Measurements from ENCODE around the gene EIF3K.
"Not testable (repeated sequence)": the region's sequence is repeated elsewhere in the genome, so short reads cannot be mapped to it uniquely, and the experiment has no call there.

EIF3K gene, protein sequence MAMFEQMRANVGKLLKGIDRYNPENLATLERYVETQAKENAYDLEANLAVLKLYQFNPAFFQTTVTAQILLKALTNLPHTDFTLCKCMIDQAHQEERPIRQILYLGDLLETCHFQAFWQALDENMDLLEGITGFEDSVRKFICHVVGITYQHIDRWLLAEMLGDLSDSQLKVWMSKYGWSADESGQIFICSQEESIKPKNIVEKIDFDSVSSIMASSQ

DNA sequence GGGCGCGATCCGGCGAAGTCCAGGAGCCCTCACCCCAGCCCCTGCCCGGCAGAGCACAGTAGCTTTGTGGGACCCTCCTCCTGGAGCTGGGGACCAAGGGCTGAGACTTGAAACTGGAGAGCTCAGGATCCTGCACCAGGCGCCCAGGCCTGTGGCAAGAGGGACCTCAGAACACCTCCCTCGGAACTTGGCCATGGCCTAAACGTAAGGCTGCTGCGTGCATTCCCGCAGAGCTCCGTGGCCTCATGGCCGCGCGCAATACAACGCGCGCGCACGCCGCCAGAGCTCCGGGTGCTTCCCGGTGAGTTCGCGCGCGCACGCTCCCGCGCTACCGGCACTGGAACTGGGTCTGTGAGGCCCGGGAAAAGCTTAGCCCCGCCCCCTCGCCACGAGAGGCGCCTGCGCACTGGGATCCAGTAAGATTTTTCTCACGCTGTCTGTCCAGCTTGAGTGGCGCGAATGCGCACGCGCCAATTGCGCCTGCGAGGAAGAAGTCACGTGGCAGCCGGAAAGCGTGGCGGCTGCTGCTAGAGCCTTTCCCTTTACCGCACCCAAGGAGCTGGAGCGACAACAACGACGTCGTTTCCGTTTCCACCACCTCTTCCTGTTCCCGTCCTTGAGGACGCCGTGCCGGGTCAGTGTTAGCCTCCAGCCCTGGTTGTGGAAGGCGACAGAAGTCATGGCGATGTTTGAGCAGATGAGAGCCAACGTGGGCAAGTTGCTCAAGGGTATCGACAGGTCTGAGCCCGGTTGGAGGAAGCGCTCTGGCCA, at the start of gene EIF3K:
Gene EIF3K (plus strand): TSS at position 599 of the 771 bp plus-strand sequence. CDS start 81 bp downstream, at position 680.
- DNase-seq, result peak; percentile 97

DNA sequence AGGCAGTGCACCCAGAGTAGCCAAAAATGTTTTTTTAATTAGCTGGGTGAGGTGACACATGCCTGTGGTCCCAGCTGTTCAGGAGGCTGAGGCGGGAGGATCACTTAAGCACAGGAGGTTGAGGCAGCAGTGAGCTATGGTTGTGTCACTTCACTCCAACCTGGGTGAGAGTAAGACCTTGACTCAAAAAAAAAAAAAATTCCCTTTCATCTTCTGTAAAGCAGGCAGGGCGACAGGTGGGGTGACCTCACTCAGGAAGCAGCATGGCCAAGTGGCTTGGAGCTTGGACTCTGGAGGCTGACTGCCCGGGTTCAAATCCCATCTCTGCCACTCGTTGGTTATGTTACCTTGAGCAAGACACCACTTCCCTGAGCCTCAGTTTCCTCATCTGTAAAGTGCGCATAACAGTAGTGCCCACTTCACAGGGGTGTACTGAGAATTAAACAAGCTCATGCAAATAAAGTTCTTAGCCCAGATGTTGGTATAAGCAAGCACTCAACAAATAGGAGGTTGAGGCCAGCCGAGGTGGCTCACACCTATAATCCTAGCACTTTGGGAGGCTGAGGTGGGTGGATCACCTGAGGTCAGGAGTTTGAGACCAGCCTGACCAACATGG, 49.5 kb upstream of the EIF3K start:
- no peak for DNase-seq

- DNase-seq, result no peak
Measured at GRCh38 chr19:38571682-38572081, 47.3 kb upstream of the EIF3K start.

DNA sequence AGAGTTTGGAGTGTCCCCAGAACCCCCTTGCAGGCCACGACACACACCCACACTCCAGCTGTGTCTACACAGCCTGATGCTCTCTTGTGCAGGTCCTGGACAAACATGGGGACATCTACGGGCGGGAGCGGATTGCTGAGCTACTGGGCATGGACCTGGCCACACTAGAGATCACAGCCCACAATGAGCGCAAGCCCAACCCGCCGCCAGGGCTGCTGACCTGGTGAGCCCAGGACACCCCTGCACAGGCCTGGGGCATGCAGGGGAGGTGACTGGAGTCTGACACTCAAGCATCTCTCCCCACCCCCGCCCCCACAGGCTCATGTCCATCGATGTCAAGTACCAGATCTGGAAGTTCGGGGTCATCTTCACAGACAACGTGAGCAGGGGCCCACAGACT, 41.2 kb upstream of the EIF3K start:
- no peak for DNase-seq

DNA sequence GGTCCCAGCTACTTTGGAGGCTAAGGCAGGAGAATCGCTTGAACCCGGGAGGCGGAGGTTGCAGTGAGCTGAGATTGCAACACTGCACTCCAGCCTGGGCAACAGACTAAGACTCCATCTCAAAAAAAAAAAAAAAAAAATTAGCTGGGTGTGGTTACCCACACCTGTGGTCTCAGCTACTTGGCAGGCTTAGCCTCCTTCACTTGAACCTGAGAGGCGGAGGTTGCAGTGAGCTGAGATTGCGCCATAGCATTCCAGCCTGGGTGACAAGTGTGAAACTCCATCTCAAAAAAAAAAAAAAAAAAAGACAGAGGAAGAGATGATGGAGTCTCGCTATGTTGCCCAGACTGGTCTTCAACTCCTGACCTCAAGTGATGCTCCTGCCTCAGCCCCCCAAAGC, 39.7 kb upstream of the EIF3K start:
- DNase-seq, result not testable (repeated sequence)

DNA sequence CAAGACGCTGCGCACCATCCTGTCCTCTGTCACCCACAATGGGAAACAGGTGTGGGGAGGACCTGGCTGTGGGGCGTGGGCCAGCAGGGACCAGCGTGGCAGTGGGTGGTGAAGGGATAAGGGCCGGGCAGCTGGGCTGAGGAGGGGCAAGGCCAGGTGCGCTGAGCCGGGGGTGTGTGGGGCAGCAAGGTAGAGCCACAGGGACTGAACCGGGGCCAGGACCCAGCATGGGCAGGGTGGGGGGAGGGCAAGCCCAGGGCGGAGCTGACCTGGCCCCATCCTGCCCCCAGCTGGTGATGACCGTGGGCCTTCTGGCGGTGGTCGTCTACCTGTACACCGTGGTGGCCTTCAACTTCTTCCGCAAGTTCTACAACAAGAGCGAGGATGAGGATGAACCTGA, 38.9 kb upstream of the EIF3K start:
- DNase-seq, result no peak

- DNase-seq, result no peak
Measured at GRCh38 chr19:38583219-38583984, 35.6 kb upstream of the EIF3K start.

- DNase-seq, result no peak
Measured at GRCh38 chr19:38583985-38584305, 35.0 kb upstream of the EIF3K start.

- no peak for DNase-seq
Measured at GRCh38 chr19:38587562-38587961, 31.4 kb upstream of the EIF3K start.

GRCh38 chr19:38588041-38588440, 30.9 kb upstream of the EIF3K start:
- DNase-seq, result no peak

GRCh38 chr19:38592940-38593339, 26.0 kb upstream of the EIF3K start:
- no peak for DNase-seq

- no peak for DNase-seq
Measured at GRCh38 chr19:38596057-38596981, 22.7 kb upstream of the EIF3K start.

- no peak for DNase-seq
Measured at GRCh38 chr19:38597075-38597474, 21.9 kb upstream of the EIF3K start.

DNA sequence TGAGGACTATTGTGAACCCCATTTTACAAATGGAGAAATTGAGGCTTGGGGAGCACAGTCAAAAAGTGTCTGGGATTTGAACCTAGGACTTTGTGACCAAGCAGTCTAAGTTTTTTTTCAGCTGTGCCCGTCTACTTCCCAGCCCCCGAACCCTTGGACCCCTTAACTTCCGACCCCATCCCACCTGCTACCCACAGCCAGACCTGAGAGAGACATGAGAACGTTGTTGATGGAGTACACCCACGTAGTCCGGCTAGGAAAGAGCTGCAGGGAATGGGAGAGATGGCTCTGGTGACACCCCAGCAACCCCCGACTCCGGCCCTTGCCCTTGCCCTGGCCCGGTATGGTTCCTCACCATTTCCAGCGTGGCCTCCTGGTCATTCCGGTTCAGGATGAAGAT, 19.3 kb upstream of the EIF3K start:
- DNase-seq, result no peak

GRCh38 chr19:38602856-38603255, 16.1 kb upstream of the EIF3K start:
- not testable (repeated sequence) for DNase-seq

- DNase-seq, result no peak
Measured at GRCh38 chr19:38606131-38606530, 12.9 kb upstream of the EIF3K start.

GRCh38 chr19:38614289-38614688, 4.7 kb upstream of the EIF3K start:
- no peak for DNase-seq

DNA sequence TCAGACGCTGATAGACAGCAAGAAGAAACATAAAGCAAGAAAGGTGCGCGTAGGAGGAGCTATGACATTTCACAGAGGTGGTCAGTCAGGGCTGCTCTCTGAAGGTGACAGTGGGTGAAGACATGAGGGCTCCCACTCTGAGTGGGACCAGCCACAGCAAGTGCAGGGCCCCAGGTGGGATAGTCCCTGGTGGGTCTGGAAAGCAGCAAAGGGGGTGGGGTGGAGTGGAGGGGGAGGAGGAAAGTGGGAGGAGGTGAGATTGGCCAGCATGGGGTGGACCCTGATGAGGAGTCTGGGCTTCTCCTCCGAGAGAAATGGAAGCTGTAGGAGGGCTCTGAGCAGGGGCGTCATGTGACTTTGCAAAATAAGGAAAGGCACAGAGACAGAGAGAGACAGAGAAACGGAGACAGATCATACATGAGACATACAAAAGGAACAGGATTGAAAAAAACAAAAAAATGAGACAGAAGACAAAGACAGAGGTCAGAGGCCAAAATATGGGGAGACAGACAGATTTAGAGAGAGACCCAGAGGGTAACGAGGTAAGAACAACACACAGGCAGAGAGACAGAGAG, 3.9 kb upstream of the EIF3K start:
- no peak for DNase-seq

GRCh38 chr19:38616265-38616664, 2.7 kb upstream of the EIF3K start:
- DNase-seq, result no peak

- DNase-seq, result no peak
Measured at GRCh38 chr19:38617283-38617763, 1.7 kb upstream of the EIF3K start.

GRCh38 chr19:38617764-38618589, 1.0 kb upstream of the EIF3K start, which contains the start of gene MAP4K1:
MAP4K1 (minus strand) TSS chr19:38617953; CDS start chr19:38617895, 58 bp downstream.
- no peak for DNase-seq

Measured in NCI-H1092 (cell line).